ENCODE results near the gene KCNT1.

Gene KCNT1

DNA sequence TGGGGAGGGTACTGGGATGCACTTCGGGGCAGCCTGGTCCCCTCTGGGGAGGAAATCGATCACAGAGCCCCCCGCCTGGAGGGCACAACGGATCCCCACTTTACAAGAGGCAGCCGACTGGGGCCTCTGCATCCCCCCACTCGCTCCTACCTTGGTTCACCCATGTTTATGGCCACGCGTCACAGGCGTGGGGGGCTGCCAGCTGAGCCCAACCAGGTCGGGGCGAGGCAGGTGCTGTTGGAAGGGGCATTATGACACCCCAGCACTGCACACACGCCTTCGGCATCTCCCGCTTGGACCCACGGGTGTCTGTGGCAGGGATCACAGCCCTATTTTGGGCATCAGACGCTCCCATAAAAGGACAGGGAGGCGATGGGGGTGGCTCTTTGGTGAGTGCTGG lies 17.3 kb upstream of the KCNT1 start:
- no peaks in the 10 kb centered on the region for H3K9me3 Mint-ChIP-seq
- no peaks in the 10 kb centered on the region for H3K36me3 Mint-ChIP-seq
- H3K27ac Mint-ChIP-seq: no peak overlapping the region
- no peak for DNase-seq
- no peaks in the 10 kb centered on the region for H3K27me3 Mint-ChIP-seq
- H3K4me1 Mint-ChIP-seq: no peaks in the 10 kb centered on the region
- CTCF ChIA-PET: no interaction called here
- no peak overlapping the region for H3K4me3 Mint-ChIP-seq

DNA sequence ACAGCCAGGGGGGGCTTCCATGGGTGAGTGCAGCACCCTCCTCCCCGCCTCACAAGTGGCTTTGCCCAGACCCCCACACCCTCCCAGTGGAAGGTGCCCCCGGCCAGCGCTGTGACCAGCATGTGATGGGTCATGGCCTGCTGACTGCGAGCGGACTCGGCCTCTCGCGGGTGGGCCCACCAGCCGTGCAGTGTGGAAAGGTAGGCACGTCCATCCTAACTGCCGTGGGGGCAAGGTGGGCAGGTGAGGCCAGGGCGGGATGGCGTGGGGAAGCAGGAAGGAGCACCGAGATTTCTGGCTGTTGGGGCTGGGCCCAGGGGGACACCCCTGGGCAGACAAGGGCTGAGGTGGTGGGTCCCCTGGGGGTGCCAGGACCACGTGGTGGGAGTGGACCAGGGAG lies 14.8 kb upstream of the KCNT1 start:
- Mint-ChIP-seq H3K4me1 (no peaks in the 10 kb centered on the region), H3K4me3 (no peak overlapping the region), H3K27ac (no peak overlapping the region), H3K9me3 (no peaks in the 10 kb centered on the region), H3K27me3 (no peaks in the 10 kb centered on the region), H3K36me3 (no peaks in the 10 kb centered on the region)
- CTCF ChIA-PET: no interaction called here
- DNase-seq: no peak

DNA sequence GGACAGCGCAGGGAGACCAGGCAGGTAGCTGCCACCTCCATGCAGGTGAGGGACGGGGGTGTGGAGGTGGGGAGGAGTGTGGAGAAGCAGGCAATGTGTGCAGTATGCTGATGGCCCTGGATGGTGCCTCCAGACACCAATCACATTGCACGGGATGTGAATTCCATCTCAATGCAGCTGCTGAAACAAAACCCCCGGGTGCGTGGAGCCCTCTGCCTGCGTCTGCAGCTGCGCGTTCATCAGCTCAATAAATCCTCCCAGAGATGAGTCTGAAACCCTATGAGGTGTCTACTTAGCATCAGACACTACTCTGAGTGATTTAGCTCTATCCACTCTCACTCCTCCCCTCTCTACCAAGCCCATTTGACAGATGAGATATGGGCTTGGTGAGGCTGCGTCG lies 13.0 kb upstream of the KCNT1 start:
- Mint-ChIP-seq H3K27ac (no peak overlapping the region), H3K36me3 (no peaks in the 10 kb centered on the region), H3K4me3 (no peak overlapping the region), H3K27me3 (no peaks in the 10 kb centered on the region), H3K4me1 (no peaks in the 10 kb centered on the region), H3K9me3 (no peaks in the 10 kb centered on the region)
- no peak for DNase-seq
- CTCF ChIA-PET: no interaction called here

DNA sequence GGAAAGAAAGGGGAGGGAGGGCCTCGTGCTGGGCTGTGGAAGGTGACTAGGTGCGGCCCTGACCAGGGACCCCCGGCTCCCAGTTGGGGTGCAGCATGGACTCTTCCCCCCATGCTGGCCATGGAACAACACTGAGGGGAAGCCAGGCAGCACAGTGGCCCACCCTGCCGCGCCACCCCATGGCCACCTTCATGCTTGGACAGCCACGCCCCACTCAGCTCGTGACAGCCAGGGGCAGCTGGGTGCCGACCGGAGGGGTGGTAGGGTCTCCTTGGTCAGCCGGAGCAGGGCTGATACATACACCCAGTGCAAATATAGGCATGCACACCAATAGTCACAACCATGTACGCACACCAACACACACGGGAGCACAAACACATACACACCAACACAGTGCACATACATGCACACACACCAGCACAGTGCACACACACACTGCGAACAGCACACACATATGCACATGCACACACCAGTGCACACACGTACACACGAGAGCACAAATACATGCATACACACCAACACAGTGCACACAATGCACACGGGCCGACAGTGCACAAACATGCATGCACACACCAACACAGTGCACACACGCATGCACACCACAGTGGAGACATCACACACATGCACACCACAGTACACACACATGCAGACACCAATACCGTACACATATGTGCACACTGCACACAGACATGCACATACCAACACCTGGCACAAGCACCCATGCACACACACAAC lies 11.0 kb upstream of the KCNT1 start:
- H3K36me3 Mint-ChIP-seq: no peaks in the 10 kb centered on the region
- no peaks in the 10 kb centered on the region for H3K9me3 Mint-ChIP-seq
- DNase-seq: no peak
- CTCF ChIA-PET: no interaction called here
- H3K27me3 Mint-ChIP-seq: no peaks in the 10 kb centered on the region
- H3K27ac Mint-ChIP-seq: no peak overlapping the region
- H3K4me1 Mint-ChIP-seq: no peaks in the 10 kb centered on the region
- no peak overlapping the region for H3K4me3 Mint-ChIP-seq

DNA sequence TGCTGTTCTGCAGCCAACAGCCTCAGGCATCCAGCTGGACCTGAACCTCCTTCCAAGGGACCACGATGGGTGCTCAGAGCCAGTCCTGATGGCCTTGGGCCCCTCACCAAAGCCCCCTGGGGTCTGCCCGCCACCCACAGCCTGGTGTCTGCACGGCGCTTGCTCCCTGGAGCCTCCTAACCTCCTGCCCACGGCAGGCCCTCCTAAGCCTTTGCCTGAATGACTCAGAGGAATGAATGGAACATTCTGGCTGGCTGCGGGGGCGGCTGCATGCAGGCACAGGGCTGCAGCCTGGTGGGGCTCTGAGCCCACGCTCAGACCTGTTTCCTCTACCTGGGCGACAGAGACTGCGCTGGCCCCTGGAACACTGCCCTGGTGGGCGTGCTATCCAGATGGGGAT lies 9.6 kb upstream of the KCNT1 start:
- no peak overlapping the region for H3K27ac Mint-ChIP-seq
- no peak for DNase-seq
- H3K4me3 Mint-ChIP-seq: no peak overlapping the region
- CTCF ChIA-PET: no interaction called here
- no peaks in the 10 kb centered on the region for H3K4me1 Mint-ChIP-seq
- no peaks in the 10 kb centered on the region for H3K36me3 Mint-ChIP-seq
- no peaks in the 10 kb centered on the region for H3K27me3 Mint-ChIP-seq
- H3K9me3 Mint-ChIP-seq: no peaks in the 10 kb centered on the region

DNA sequence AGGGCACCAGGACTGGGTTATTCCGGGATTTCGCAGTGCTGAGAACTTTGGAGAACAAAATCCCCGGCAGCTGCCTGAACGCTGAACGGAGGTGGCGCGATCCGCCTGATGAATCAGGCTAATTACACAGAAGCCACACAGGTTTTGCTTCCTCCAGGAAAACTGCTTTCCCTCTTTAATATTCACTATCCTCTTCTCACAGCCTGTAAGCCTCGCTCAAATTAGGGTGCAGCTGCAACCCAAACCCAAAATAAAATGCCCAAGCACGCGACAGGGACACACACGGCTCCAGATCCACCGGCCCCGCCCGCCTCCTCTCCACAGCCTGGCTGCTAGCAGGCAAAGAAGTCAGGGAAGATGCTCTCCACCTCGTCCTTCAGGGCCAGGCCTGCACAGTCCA lies 8.7 kb upstream of the KCNT1 start:
- CTCF ChIA-PET: no interaction called here
- H3K4me3 Mint-ChIP-seq: no peak overlapping the region
- no peaks in the 10 kb centered on the region for H3K27me3 Mint-ChIP-seq
- DNase-seq: no peak
- no peak overlapping the region for H3K27ac Mint-ChIP-seq
- H3K36me3 Mint-ChIP-seq: no peaks in the 10 kb centered on the region
- H3K9me3 Mint-ChIP-seq: no peaks in the 10 kb centered on the region
- H3K4me1 Mint-ChIP-seq: no peaks in the 10 kb centered on the region

DNA sequence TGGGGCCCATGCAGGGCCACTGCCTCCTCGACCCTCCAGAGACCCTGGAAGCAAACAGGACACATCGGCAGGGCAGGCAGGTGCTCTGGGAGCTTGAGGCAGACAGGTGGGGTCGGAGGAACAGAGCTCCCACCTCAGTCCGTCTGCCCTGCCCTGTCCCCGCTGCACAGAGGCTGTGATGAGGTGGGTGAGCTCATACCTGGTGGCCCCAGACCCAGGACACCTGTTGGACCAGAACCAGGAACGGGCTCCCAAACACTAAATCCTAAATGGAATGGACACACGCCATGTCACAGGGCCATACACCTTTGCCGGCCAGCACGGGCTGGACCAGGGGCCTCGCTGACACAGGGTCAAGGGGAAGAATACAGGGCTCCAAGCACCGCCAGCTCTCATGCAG lies 8.2 kb upstream of the KCNT1 start:
- CTCF ChIA-PET: no interaction called here
- Mint-ChIP-seq H3K9me3 (no peaks in the 10 kb centered on the region), H3K4me1 (no peaks in the 10 kb centered on the region), H3K27me3 (no peaks in the 10 kb centered on the region), H3K4me3 (no peak overlapping the region), H3K36me3 (no peaks in the 10 kb centered on the region), H3K27ac (no peak overlapping the region)
- DNase-seq: no peak

DNA sequence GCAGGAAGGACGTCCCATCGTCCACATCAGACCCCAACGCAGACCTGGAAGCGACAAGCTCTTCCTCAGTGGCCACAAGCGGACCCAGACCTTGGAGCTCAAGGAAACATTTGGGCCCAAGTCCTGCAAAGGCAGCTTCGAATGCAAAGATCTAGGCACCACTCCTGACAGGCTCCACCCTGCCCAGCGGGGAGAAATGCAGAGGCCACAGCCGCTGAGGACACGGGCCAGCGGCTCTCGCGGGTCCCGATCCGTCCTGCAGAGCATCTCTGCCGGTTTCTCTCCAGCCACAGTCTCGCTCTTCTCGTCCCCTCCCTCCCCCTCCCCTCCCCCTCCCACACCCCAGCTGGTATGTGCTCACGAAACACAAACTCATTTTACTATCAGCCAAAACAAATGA lies 7.6 kb upstream of the KCNT1 start:
- no peaks in the 10 kb centered on the region for H3K4me1 Mint-ChIP-seq
- no peaks in the 10 kb centered on the region for H3K36me3 Mint-ChIP-seq
- H3K9me3 Mint-ChIP-seq: no peaks in the 10 kb centered on the region
- no peak overlapping the region for H3K27ac Mint-ChIP-seq
- no peak overlapping the region for H3K4me3 Mint-ChIP-seq
- no peaks in the 10 kb centered on the region for H3K27me3 Mint-ChIP-seq
- CTCF ChIA-PET: no interaction called here
- DNase-seq: no peak

DNA sequence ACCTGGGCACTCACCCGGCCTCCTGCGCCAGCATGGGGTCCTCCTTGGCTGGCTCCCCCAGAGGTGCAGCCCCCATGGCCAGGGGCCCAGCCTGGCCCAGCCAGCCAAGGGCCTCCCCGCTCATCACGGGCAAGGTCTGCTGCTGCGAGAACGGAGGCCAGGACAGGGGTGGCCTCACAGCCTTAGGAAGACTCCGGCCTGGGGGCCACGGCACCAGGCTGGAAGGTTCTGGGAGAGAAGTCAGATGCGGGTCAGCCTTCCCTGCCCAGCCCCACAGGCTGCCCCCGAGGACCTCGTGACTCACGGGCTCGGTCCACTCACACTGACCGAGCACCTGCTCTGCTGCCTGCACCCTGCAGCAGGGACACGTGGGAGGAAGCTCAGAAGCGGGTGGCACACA lies 6.9 kb upstream of the KCNT1 start:
- H3K9me3 Mint-ChIP-seq: no peaks in the 10 kb centered on the region
- no peak overlapping the region for H3K4me3 Mint-ChIP-seq
- H3K4me1 Mint-ChIP-seq: no peaks in the 10 kb centered on the region
- H3K36me3 Mint-ChIP-seq: no peaks in the 10 kb centered on the region
- H3K27me3 Mint-ChIP-seq: no peaks in the 10 kb centered on the region
- CTCF ChIA-PET: no interaction called here
- no peak overlapping the region for H3K27ac Mint-ChIP-seq
- DNase-seq: no peak

DNA sequence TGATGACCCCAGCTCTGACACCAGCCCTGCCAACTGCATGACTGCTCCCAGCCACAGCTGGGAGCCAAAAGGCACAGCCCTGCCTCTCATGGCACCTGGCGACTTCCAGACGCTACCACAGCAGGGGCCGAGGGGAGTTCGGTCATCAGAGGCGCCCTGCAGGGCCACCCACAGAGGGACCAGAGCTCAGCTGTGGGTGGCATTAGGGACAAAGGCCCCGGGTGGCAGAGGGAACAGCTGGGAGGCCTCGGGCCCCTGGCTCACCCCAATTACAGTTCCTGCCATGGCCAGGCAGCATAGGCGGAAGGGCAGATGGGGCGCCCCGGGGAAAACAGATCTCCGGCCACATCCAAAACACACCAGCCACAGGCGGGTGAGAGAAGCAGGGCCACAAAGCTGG lies 6.3 kb upstream of the KCNT1 start:
- DNase-seq: no peak
- no peaks in the 10 kb centered on the region for H3K36me3 Mint-ChIP-seq
- H3K4me3 Mint-ChIP-seq: no peak overlapping the region
- H3K27ac Mint-ChIP-seq: no peak overlapping the region
- no peaks in the 10 kb centered on the region for H3K9me3 Mint-ChIP-seq
- no peaks in the 10 kb centered on the region for H3K4me1 Mint-ChIP-seq
- CTCF ChIA-PET: no interaction called here
- H3K27me3 Mint-ChIP-seq: no peaks in the 10 kb centered on the region

DNA sequence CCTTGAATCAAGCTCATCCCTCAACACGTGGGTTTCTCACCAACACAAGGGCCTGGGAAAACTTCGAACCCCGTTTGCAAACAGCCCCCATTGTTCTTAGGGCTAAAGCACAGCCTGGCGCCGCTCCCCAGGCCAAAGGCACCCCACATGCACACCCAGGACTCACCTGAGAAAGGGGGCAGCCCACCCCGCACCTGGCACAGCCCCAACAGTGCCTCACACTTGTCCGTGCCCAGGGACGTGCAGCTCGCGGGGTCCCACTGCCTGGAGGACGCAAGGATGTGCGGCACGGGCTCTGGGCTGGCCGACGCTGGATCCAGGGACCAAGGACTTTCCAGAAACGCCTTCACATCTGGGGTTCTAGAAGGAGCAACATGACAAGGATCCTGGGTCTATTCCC lies 5.5 kb upstream of the KCNT1 start:
- no peaks in the 10 kb centered on the region for H3K27me3 Mint-ChIP-seq
- H3K4me3 Mint-ChIP-seq: no peak overlapping the region
- no peaks in the 10 kb centered on the region for H3K36me3 Mint-ChIP-seq
- no peaks in the 10 kb centered on the region for H3K9me3 Mint-ChIP-seq
- H3K4me1 Mint-ChIP-seq: no peaks in the 10 kb centered on the region
- DNase-seq: no peak
- H3K27ac Mint-ChIP-seq: no peak overlapping the region
- CTCF ChIA-PET: no interaction called here

DNA sequence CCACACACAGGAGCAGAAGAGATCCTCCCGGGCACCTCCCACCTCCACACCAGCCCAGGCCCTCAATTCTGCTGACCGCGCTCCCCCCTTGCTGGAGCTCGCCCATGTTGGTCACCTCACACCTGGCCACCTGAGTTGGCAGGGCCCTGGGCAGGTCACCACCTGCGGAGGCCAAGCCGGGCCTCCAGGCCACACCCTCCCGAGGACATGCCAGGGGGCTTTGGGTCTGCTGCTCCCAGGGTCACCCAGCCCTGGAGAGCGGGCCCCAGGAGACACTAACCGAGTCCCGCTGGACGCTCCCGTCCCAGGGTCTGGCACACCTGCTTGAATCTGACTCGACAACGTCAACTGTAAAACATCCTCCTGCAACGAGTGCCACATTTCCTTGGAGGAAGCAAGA lies 4.8 kb upstream of the KCNT1 start:
- CTCF ChIA-PET: no interaction called here
- Mint-ChIP-seq H3K4me3 (no peak overlapping the region), H3K27ac (no peak overlapping the region), H3K4me1 (no peaks in the 10 kb centered on the region), H3K36me3 (no peaks in the 10 kb centered on the region), H3K9me3 (no peaks in the 10 kb centered on the region), H3K27me3 (no peaks in the 10 kb centered on the region)
- no peak for DNase-seq

DNA sequence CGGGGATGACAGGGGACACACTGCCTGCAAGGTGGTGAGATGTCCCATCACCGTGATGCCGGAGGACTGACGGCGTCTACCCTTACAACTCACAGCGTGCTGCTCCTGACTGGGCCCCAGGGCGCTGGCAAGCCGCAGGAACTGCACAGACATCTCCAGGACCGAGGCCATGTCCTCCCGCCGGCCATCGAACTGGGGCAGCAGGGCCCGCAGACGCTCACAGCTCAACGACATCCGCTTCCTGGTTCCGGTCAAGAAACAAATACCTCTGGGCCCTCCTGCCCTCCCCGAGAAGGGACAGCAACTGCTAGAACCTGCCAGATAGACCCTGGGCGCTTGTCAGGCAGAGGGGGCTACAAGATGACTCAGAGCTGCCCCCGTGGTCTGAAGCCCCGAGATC lies 3.7 kb upstream of the KCNT1 start:
- H3K27me3 Mint-ChIP-seq: peaks cover 6% of the 10 kb centered on the region
- H3K9me3 Mint-ChIP-seq: no peaks in the 10 kb centered on the region
- CTCF ChIA-PET: no interaction called here
- no peak overlapping the region for H3K27ac Mint-ChIP-seq
- H3K4me3 Mint-ChIP-seq: no peak overlapping the region
- no peaks in the 10 kb centered on the region for H3K36me3 Mint-ChIP-seq
- no peaks in the 10 kb centered on the region for H3K4me1 Mint-ChIP-seq
- DNase-seq: no peak

DNA sequence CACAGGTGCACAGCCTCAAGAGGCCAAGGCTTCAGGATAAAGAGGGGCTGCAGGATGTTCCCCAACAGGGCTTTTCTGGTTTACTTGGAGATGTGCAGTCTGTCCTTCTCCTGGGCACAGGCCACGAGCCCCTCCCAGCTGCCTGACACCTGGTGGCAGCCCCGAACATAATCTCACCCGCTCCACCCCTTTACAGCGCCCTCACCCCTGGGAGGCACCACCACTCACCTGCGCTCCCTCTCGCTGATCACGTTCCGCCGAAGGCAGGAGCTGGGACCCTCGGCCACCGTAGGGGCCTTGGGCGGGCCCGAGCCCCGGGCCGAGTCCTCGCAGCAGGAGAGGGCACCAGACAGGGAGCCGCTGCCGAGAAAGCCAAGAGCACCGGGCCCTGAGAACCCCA lies 3.2 kb upstream of the KCNT1 start:
- CTCF ChIA-PET: no interaction called here
- no peak for DNase-seq
- Mint-ChIP-seq H3K36me3 (no peaks in the 10 kb centered on the region), H3K4me3 (no peak overlapping the region), H3K27ac (no peak overlapping the region), H3K4me1 (no peaks in the 10 kb centered on the region), H3K27me3 (peaks cover 11% of the 10 kb centered on the region), H3K9me3 (no peaks in the 10 kb centered on the region)

DNA sequence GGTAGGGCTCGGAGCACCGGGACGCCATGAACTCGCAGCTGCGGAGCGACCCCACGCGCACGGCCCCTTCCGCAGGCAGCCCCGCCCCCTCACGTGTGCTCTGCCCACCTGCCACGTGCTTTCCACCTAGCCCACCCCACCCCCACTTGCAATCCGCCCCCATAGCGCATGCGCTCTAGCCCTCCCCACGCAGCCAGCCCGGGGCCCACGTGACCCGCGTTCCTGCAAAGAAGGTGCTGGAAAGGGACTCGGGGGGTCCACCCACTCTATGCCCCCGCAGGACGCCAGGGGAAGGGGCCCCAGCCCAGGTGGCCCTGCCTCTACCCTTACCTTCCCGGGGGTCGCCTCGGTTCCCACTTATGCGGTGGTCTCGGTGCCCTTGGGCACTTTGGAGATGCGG lies 2.5 kb upstream of the KCNT1 start, which contains the start of gene SOHLH1:
SOHLH1 (minus strand) TSS at position 42 of the 400 bp plus-strand sequence; CDS start at position 28, 14 bp downstream.
- Mint-ChIP-seq H3K36me3 (no peaks in the 10 kb centered on the region), H3K27ac (no peak within 1 kb of the TSS), H3K9me3 (no peaks in the 10 kb centered on the region), H3K4me1 (no peaks in the 10 kb centered on the region), H3K4me3 (no peak within 1 kb of the TSS), H3K27me3 (peaks cover 12% of the 10 kb centered on the region)
- no peak for DNase-seq
- CTCF ChIA-PET: no interaction called here

DNA sequence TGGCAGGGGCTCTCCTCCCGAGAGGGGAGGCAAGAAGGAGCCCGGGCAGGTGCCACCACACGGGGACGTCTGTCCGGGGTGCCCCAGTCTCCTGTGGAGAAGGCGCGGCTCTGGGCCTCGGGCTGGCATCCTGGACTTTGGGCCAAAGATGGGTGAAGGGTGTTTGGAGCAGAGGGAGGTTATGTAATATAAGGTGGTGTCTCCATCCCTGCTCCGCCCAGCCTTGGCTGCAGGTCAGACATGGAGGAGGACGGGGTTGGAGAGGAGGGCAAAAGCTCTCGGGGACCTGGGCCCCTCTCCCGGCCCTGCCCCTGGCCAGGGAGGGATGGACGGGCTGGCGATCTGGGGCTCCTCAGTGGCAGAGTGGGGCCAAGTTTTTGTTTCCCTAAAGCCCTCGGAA lies 1.5 kb upstream of the KCNT1 start:
- Mint-ChIP-seq H3K27ac (no peak overlapping the region), H3K4me3 (no peak overlapping the region), H3K4me1 (no peaks in the 10 kb centered on the region), H3K27me3 (peaks cover 12% of the 10 kb centered on the region), H3K9me3 (no peaks in the 10 kb centered on the region), H3K36me3 (no peaks in the 10 kb centered on the region)
- CTCF ChIA-PET: no interaction called here
- DNase-seq: no peak

Data from activated naive CD4-positive, alpha-beta T cell treated with anti-CD3 and anti-CD28 coated beads, Interleukin-2, amount 10 ng/mL, durations not matched to agents 7 days and 5 days (primary cell).